Common myeloid progenitor, CD34-positive (primary cell): ENCODE results near the gene RUFY1.

Experiments used
- CTCF ChIA-PET: fragments of 350-600 bp; sonication (Branson Sonifier 250); formaldehyde crosslinking; loops from one replicate; lab custom pipeline; 2021; ENCODE audit warnings: antibody characterized with exemption; lab: Charles Lee
- POLR2A ChIA-PET: fragments of 350-600 bp; sonication (Branson Sonifier 250); formaldehyde crosslinking; loops from one replicate; lab custom pipeline; 2021; ENCODE audit warnings: antibody characterized with exemption; lab: Charles Lee
- DNase-seq, 3 donors: peaks; one replicate each; pipeline versions ENCODE4 v3.0.0 to v3.0.0-alpha.2; 2013
- H3K27ac ChIP-seq, 2 experiments: 1 replicate in 1 of 2; 2 replicates in 1 of 2; pipeline ENCODE4 v1.7.0; 2013; ENCODE audit warnings: inconsistent platforms in 2 of 2, low read length in 2 of 2, mild to moderate bottlenecking in 2 of 2, low read depth in 1 of 2, moderate library complexity in 1 of 2; ENCODE audit not compliant: severe bottlenecking in 2 of 2, insufficient read depth in 1 of 2, poor library complexity in 1 of 2
- H3K27me3 ChIP-seq, 5 experiments: replicated peaks in 2 of 5; 1 replicate in 3 of 5; 2 replicates in 2 of 5; pipeline versions ENCODE4 v1.6.1 to v1.7.0; 2013; ENCODE audit warnings: low read length in 4 of 5, mild to moderate bottlenecking in 2 of 5, moderate library complexity in 2 of 5, inconsistent platforms in 1 of 5; ENCODE audit not compliant: insufficient read depth in 5 of 5, control insufficient read depth in 4 of 5
- H3K36me3 ChIP-seq, 4 experiments: 1 replicate in 2 of 4; 2 replicates in 2 of 4; pipeline versions ENCODE4 v1.6.1 to v1.7.0; 2013; ENCODE audit warnings: low read length in 3 of 4, control low read depth in 1 of 4, mild to moderate bottlenecking in 1 of 4; ENCODE audit not compliant: control insufficient read depth in 4 of 4, insufficient read depth in 4 of 4
- H3K4me1 ChIP-seq, 4 experiments: 1 replicate in 3 of 4; 2 replicates in 1 of 4; pipeline versions ENCODE4 v1.6.1 to v1.7.1; 2013; ENCODE audit warnings: low read length in 3 of 4, mild to moderate bottlenecking in 3 of 4, control low read depth in 1 of 4, inconsistent platforms in 1 of 4, moderate library complexity in 1 of 4; ENCODE audit not compliant: control insufficient read depth in 4 of 4, insufficient read depth in 4 of 4; ENCODE audit errors: control extremely low read depth in 1 of 4
- H3K4me3 ChIP-seq, 7 experiments: 1 replicate in 4 of 7; 2 replicates in 3 of 7; pipeline versions ENCODE4 v1.5.1 to v1.7.0; 2013; ENCODE audit warnings: mild to moderate bottlenecking in 7 of 7, low read length in 6 of 7, moderate library complexity in 6 of 7, inconsistent platforms in 2 of 7, low read depth in 2 of 7, control low read depth in 1 of 7; ENCODE audit not compliant: insufficient read depth in 4 of 7, control insufficient read depth in 1 of 7; ENCODE audit errors: extremely low read depth in 1 of 7
- H3K9me3 ChIP-seq, 5 experiments: 1 replicate in 4 of 5; 2 replicates in 1 of 5; pipeline versions ENCODE4 v1.6.1 to v1.7.1; 2013; ENCODE audit warnings: low read length in 4 of 5, mild to moderate bottlenecking in 2 of 5, inconsistent platforms in 1 of 5, low read depth in 1 of 5, moderate library complexity in 1 of 5; ENCODE audit not compliant: control insufficient read depth in 4 of 5, insufficient read depth in 2 of 5; ENCODE audit errors: control extremely low read depth in 1 of 5
- WGBS: methylation state at CpG from one replicate; pipeline ENCODE4 v1.1.5; 2013; ENCODE audit not compliant: insufficient coverage; 5-methylcytosine and 5-hydroxymethylcytosine counted together

Gene RUFY1

DNA sequence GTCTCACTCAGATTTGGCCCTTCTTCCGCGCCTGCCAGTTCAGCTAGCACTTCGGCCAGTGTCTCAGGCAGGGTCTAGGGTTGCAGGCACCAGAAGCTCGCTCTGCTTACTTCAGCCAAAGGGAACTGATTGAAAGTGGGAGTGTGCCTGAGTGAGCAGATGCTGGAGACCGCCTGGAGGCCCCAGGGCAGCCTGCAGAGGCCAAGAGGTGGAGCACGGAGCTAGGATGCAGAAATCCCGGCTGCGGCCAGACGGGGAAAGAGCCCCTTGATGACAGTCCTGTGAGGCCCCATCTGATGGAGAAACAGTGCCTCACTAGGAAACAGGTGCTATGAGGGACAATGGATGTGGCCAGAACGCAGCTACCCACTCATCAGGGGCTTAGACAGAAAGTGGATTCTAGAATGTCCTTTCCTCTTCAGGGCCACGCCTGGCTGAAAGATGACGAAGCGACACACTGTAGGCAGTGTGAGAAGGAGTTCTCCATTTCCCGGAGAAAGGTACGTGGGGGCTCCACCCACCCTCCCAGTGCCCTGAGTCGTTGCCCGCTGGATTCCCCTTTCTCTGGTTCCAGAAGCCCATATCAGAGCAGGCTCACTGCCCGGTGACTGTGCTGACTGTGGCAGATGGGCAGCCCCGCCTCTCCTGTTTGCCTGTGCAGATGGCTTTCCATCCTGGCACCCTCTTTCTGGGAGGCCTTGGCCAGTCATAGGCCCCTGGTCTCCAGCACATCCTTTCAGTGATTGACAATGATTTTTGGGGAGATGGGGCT, 57.0 kb downstream of the RUFY1 start:
- WGBS = 90% methylated on average over 14 of the region's 19 CpGs
- peak overlapping the region in 1 of 2 experiments; percentile 22 for H3K27ac ChIP-seq

DNA sequence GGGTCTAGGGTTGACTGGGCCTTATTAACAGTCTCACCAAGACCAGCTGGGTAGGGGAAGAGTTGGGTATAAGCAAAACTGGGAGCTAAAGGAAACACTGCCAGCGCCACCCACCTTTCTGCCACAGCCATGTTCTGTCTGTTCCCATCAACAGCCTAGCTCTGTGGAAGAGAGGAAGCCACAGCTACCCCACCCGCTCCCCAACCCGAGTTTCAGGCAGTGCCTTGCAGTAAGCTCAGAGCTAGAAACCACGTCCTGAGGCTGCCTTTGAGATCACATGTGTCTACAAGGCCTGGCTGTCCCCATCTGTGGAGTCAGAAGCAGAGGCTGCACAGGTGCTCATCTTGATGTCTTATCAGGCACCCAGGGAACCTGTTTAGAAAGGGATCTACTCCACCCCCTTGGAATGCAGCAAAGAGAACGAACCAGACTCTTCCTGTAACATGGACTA, 57.8 kb downstream of the RUFY1 start:
- POLR2A ChIA-PET = interaction anchor here (0.9 kb wide), 1 partner anchor 12 kb away, joined by 3 read pairs; no protein-coding TSS in a partner anchor
- CTCF ChIA-PET = interaction anchor here (0.8 to 2.5 kb wide), 5 partner anchors 9 to 61 kb away, joined by 3 to 7 read pairs (median 5); partner anchors contain the start of gene HNRNPH1
- DNase-seq = peak in 2 of 3 donors; percentile 47 to 51
- no peak overlapping the region for H3K4me3 ChIP-seq
- H3K9me3 ChIP-seq = no peaks in the 10 kb centered on the region
- no peaks in the 10 kb centered on the region for H3K27me3 ChIP-seq
- H3K27ac ChIP-seq = peak overlapping the region in 1 of 2 experiments; percentile 22
- peaks cover 0 to 13% (median 5%) of the 10 kb centered on the region in 4 experiments for H3K4me1 ChIP-seq
- peaks cover 20 to 83% (median 69%) of the 10 kb centered on the region in 4 experiments for H3K36me3 ChIP-seq
- 27% methylated on average over 4 of the region's 5 CpGs for WGBS

More for the DNA sequence above, 57.0 kb downstream of the RUFY1 start:
- peaks cover 0 to 13% (median 5%) of the 10 kb centered on the region in 4 experiments for H3K4me1 ChIP-seq
- H3K36me3 ChIP-seq = peaks cover 17 to 79% (median 67%) of the 10 kb centered on the region in 4 experiments
- no peaks in the 10 kb centered on the region for H3K27me3 ChIP-seq
- DNase-seq = no peak
- H3K4me3 ChIP-seq = no peak overlapping the region
- H3K9me3 ChIP-seq = no peaks in the 10 kb centered on the region
- CTCF ChIA-PET = interaction anchor here (1.0 to 2.5 kb wide), 5 partner anchors 9 to 21 kb away, joined by 4 to 7 read pairs (median 5); partner anchors contain the start of gene HNRNPH1
- POLR2A ChIA-PET = interaction anchor here (0.5 to 1.1 kb wide), 3 partner anchors 10 to 17 kb away, joined by 3 read pairs; partner anchors contain the start of gene HNRNPH1

DNA sequence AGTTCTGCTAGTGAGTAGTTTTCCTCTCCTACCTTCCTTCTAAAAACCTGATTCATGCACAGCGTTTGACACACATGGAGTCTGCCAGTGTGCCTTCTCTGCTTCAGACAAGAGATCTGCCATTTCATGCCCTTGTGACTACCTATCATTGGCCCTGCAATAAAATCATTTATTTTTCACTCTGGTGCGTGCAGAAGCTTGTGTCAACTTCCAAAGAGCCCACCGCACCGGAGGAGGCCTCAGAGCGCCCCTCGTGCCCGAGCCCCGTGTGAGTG, 59.4 kb downstream of the RUFY1 start:
- 96% methylated on average over 6 of the region's 8 CpGs for WGBS
- H3K27ac ChIP-seq = no peak overlapping the region

DNA sequence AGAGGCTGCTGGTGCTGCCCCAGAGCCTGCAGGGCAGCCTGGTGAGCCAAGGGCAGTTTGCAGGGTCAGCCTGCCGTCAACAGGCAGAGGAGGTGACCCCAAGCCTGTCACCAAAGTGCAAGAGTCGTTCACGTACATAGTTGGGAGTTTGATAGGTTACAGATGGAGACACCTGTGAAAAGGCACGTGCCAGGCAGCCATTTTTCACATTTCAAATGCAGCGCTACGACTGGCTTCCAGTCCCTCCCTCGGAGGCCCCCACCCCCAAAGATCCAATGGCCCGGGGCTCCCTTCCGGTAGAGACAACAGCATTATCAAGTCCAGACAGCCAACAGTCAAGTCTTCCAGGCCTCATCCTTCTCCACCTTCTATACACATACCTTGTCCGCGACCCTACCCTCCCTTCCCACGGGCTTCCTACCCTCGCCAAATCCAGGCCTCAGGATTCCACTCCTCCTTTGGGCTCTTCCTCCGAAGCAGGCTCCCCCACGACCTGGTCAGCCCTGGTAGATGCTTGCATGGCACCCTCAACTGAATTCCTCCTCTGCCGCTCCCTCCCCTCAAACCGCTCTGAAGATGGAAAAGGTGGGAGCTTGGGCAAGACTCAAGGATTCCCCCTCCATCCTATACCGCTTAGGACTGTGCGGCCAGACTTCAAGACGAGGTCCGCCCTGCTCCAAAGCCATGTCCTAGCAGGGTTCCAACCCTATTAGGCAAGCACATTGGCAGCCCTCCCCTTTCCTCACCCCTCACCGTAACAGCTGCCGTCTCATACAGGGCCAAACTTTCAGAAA, 60.0 kb downstream of the RUFY1 start:
- no peaks in the 10 kb centered on the region for H3K9me3 ChIP-seq
- H3K36me3 ChIP-seq = peaks cover 23 to 90% (median 74%) of the 10 kb centered on the region in 4 experiments
- no peaks in the 10 kb centered on the region for H3K27me3 ChIP-seq
- ChIA-PET CTCF (interaction anchor here (0.8 to 2.0 kb wide), 4 partner anchors 10 to 61 kb away, joined by 3 to 7 read pairs (median 4); partner anchors contain the start of gene HNRNPH1), POLR2A (interaction anchor here (0.7 to 1.3 kb wide), 2 partner anchors 12 to 13 kb away, joined by 3 read pairs; partner anchors contain the start of gene HNRNPH1)
- H3K4me1 ChIP-seq = peaks cover 0 to 13% (median 5%) of the 10 kb centered on the region in 4 experiments
- no peak overlapping the region for H3K4me3 ChIP-seq
- H3K27ac ChIP-seq = no peak overlapping the region
- 97% methylated on average over 20 of the region's 23 CpGs for WGBS
- DNase-seq = no peak

More for the DNA sequence above, 59.4 kb downstream of the RUFY1 start:
- DNase-seq = no peak
- ChIA-PET CTCF (no interaction called here), POLR2A (interaction anchor here (1.1 to 1.3 kb wide), 2 partner anchors 10 to 12 kb away, joined by 3 read pairs; no protein-coding TSS in a partner anchor)
- Histone ChIP-seq H3K4me1 (peaks cover 0 to 13% (median 5%) of the 10 kb centered on the region in 4 experiments), H3K4me3 (no peak overlapping the region), H3K36me3 (peaks cover 19 to 87% (median 74%) of the 10 kb centered on the region in 4 experiments), H3K9me3 (no peaks in the 10 kb centered on the region), H3K27me3 (no peaks in the 10 kb centered on the region)

DNA sequence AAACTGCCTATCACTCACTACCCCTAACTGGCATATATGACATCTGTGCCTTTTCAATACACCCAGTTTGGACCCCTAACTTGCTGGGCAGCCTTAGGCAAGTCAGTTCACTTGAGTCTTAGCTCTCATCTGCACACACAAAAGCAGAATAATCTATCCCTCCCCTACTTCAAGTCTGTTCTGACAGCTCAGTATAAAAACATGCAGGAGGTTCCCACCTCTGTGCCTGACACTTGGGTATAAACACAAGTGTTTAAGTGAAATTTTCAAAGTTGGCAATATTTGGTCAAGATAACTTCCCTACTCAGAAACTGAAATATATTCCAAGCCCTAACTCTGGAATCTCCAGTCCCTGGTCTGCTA, 60.5 kb downstream of the RUFY1 start:
- ChIA-PET POLR2A (interaction anchor here (0.7 to 1.3 kb wide), 2 partner anchors 11 to 13 kb away, joined by 3 read pairs; partner anchors contain the start of gene HNRNPH1), CTCF (interaction anchor here (0.8 to 2.0 kb wide), 5 partner anchors 9 to 60 kb away, joined by 3 to 7 read pairs (median 4); partner anchors contain the start of gene HNRNPH1)
- Histone ChIP-seq H3K27me3 (no peaks in the 10 kb centered on the region), H3K36me3 (peaks cover 23 to 90% (median 73%) of the 10 kb centered on the region in 4 experiments), H3K4me3 (no peak overlapping the region), H3K4me1 (peaks cover 0 to 13% (median 7%) of the 10 kb centered on the region in 4 experiments), H3K9me3 (no peaks in the 10 kb centered on the region), H3K27ac (no peak overlapping the region)
- DNase-seq = no peak

DNA sequence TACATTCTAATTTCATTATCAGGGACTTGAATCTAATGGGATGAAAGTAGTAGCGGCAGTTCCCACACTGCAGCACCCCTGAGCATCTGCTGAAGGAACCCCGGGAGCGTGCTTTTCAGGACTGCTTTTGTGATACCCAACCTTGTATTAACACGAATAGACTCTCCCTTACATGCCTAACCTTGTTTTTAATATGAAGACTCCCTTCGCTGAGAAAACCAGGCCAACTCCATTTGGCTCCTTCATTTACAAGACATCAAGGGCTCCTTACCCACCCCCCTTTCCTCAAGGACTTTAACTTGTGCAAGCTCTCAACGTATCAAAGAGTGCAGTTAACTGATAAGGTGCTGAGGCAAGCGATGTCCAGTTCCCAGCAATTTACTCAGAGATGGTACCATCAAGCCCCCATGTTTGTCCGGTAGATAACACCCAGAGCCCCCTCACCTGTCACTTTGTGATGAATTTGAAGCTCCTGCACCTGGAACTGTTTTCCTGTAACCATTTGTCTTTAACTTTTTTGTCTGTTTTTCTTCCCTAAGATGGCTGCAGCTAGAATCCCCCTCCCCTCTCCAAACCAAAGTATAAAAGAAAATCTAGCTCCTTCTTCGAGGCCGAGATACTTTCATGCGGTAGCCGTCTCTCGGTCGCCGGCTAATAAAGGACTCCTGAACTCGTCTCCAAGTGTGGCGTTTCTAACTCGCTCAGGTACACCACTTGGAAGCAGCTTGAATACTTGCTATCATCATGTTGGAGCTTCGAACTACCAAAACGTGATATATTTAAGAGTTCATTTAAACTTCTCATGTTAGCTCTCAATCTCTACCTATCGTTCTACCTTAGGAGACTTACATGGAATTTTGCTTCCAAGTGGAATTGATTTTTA, 62.5 kb downstream of the RUFY1 start:
- WGBS = 94% methylated on average over 21 of the region's 21 CpGs
- ChIA-PET CTCF (interaction anchor here (0.5 to 1.4 kb wide), 4 partner anchors 9 to 14 kb away, joined by 3 to 5 read pairs (median 4); partner anchors contain the start of gene HNRNPH1), POLR2A (interaction anchor here (0.6 to 3.8 kb wide), 2 partner anchors 10 to 41 kb away, joined by 5 to 31 read pairs; partner anchors contain the start of gene HNRNPH1)
- peak in 2 of 3 donors; percentile 42 to 55 for DNase-seq
- Histone ChIP-seq H3K4me3 (no peak overlapping the region), H3K9me3 (no peaks in the 10 kb centered on the region), H3K36me3 (peaks cover 22 to 89% (median 71%) of the 10 kb centered on the region in 4 experiments), H3K27ac (no peak overlapping the region), H3K4me1 (peaks cover 0 to 11% (median 5%) of the 10 kb centered on the region in 4 experiments), H3K27me3 (no peaks in the 10 kb centered on the region)
